SK-N-SH treated with all-trans-retinoic acid at 6 μM for 48 hours (cell line): ENCODE measurements around the gene ELOVL1.
"Not testable (repeated sequence)": the region's sequence is repeated elsewhere in the genome, so short reads cannot be mapped to it uniquely, and the experiment has no call there.

ENCODE experiments used
- ATAC-seq: fragments of 200-7000 bp; cut with Tn5 transposase; 3 replicates; pipeline ENCODE4 v1.9.1; 2020; ENCODE audit warnings: mild to moderate bottlenecking, moderate library complexity
- ARNTL ChIP-seq: fragments of 450-650 bp; formaldehyde crosslinking; IDR thresholded peaks from 2 replicates; pipeline ENCODE4 v1.5.0; 2020; ENCODE audit warnings: low read depth, mild to moderate bottlenecking, moderate library complexity, borderline replicate concordance
- BACH2 ChIP-seq: fragments of 250-450 bp; sonication (Bioruptor Pico); IDR thresholded peaks from 2 replicates; pipeline ENCODE4 v1.9.0; 2021; ENCODE audit warnings: mild to moderate bottlenecking, borderline replicate concordance
- CSDC2 ChIP-seq: fragments of 250-450 bp; sonication (Bioruptor Pico); IDR thresholded peaks from 2 replicates; pipeline ENCODE4 v1.5.0; 2020; ENCODE audit warnings: mild to moderate bottlenecking, moderate library complexity
- ESRRG ChIP-seq: fragments of 250-450 bp; sonication (Bioruptor Pico); IDR thresholded peaks from 2 replicates; pipeline ENCODE4 v1.6.1; 2021; ENCODE audit warnings: mild to moderate bottlenecking
- GLIS3 ChIP-seq: fragments of 250-450 bp; sonication (Bioruptor Pico); IDR thresholded peaks from 2 replicates; pipeline ENCODE4 v1.5.0; 2020; ENCODE audit warnings: mild to moderate bottlenecking, moderate library complexity
- ISL1 ChIP-seq: fragments of 250-450 bp; sonication (Bioruptor Pico); IDR thresholded peaks from 2 replicates; pipeline ENCODE4 v2.1.2; 2022; ENCODE audit warnings: mild to moderate bottlenecking, moderate library complexity
- OSR1 ChIP-seq: fragments of 250-450 bp; sonication (Bioruptor Pico); IDR thresholded peaks from 2 replicates; pipeline ENCODE4 v1.8.0; 2022; ENCODE audit warnings: moderate library complexity, mild to moderate bottlenecking, inconsistent platforms
- PPARA ChIP-seq: fragments of 250-450 bp; sonication (Bioruptor Pico); IDR thresholded peaks from 2 replicates; pipeline ENCODE4 v1.5.0; 2020; ENCODE audit warnings: mild to moderate bottlenecking, borderline replicate concordance
- RARB ChIP-seq: fragments of 250-450 bp; sonication (Bioruptor Pico); IDR thresholded peaks from 2 replicates; pipeline ENCODE4 v1.8.0; 2021; ENCODE audit warnings: mild to moderate bottlenecking, moderate library complexity
- SNAI2 ChIP-seq: fragments of 250-450 bp; sonication (Bioruptor Pico); IDR thresholded peaks from 2 replicates; pipeline ENCODE4 v1.5.0; 2020; ENCODE audit warnings: mild to moderate bottlenecking, moderate library complexity
- TCF4 ChIP-seq: fragments of 250-450 bp; sonication (Bioruptor Pico); IDR thresholded peaks from 2 replicates; pipeline ENCODE4 v1.8.0; 2021; ENCODE audit warnings: mild to moderate bottlenecking, moderate library complexity, borderline replicate concordance
- TOX ChIP-seq: fragments of 250-450 bp; sonication (Bioruptor Pico); IDR thresholded peaks from 2 replicates; pipeline ENCODE4 v1.8.0; 2021; ENCODE audit warnings: mild to moderate bottlenecking, moderate library complexity, borderline replicate concordance
- ZC3H10 ChIP-seq: fragments of 250-450 bp; sonication (Bioruptor Pico); IDR thresholded peaks from 2 replicates; pipeline ENCODE4 v1.5.1; 2021; ENCODE audit warnings: mild to moderate bottlenecking, moderate library complexity
- ZFP3 ChIP-seq: fragments of 250-450 bp; sonication (Bioruptor Pico); IDR thresholded peaks from 2 replicates; pipeline ENCODE4 v1.5.0; 2020; ENCODE audit warnings: mild to moderate bottlenecking, moderate library complexity
- ZNF565 ChIP-seq: fragments of 450-650 bp; formaldehyde crosslinking; conservative IDR thresholded peaks from 2 replicates; pipeline ENCODE4 v1.5.0; 2020; ENCODE audit warnings: low read depth, mild to moderate bottlenecking, moderate library complexity
- ZNF70 ChIP-seq: fragments of 450-650 bp; formaldehyde crosslinking; IDR thresholded peaks from 2 replicates; pipeline ENCODE4 v1.5.0; 2020; ENCODE audit warnings: mild to moderate bottlenecking, moderate library complexity
- TF ChIP-seq, protein P1 (sequence below): fragments of 250-450 bp; sonication (Bioruptor Pico); IDR thresholded peaks from 2 replicates; pipeline ENCODE4 v1.8.0; 2020; ENCODE audit warnings: mild to moderate bottlenecking, moderate library complexity, borderline replicate concordance
- TF ChIP-seq, protein P2 (sequence below): fragments of 250-450 bp; sonication (Bioruptor Pico); IDR thresholded peaks from 2 replicates; pipeline ENCODE4 v1.5.1; 2020; ENCODE audit warnings: low read depth, mild to moderate bottlenecking, moderate library complexity
- TF ChIP-seq, protein P3 (sequence below): fragments of 250-450 bp; sonication (Bioruptor Pico); IDR thresholded peaks from 2 replicates; pipeline ENCODE4 v1.8.0; 2021; ENCODE audit warnings: low read depth, mild to moderate bottlenecking, moderate library complexity, borderline replicate concordance
- TF ChIP-seq, protein P4 (sequence below): fragments of 250-450 bp; sonication (Bioruptor Pico); IDR thresholded peaks from 2 replicates; pipeline ENCODE4 v1.5.0; 2020; ENCODE audit warnings: mild to moderate bottlenecking, moderate library complexity
- TF ChIP-seq, protein P5 (sequence below): fragments of 250-450 bp; sonication (Bioruptor Pico); IDR thresholded peaks from 2 replicates; pipeline ENCODE4 v1.5.1; 2021; ENCODE audit warnings: mild to moderate bottlenecking, moderate library complexity

The ELOVL1 gene

DNA sequence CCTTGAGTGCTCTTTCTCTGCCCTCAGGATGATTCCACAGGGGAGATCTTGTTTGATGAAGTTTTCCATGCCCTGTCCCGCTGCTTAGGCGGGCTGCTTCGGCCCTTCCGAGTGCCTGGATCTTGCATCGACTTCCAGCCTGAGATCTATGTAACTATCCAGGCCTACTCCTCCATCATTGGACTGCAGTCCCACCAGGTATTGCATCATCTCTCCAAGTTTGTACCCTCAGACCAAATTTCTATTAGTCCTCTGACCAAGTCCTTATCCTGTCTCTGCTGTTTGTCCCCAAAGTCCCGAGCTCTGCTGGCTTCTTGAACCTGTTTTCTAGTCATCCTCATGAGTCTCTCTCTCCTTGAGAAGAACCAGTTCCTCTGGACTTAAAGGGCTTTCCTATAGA, 36.5 kb upstream of the ELOVL1 start (continued):
- TF ChIP-seq, protein P1, sequence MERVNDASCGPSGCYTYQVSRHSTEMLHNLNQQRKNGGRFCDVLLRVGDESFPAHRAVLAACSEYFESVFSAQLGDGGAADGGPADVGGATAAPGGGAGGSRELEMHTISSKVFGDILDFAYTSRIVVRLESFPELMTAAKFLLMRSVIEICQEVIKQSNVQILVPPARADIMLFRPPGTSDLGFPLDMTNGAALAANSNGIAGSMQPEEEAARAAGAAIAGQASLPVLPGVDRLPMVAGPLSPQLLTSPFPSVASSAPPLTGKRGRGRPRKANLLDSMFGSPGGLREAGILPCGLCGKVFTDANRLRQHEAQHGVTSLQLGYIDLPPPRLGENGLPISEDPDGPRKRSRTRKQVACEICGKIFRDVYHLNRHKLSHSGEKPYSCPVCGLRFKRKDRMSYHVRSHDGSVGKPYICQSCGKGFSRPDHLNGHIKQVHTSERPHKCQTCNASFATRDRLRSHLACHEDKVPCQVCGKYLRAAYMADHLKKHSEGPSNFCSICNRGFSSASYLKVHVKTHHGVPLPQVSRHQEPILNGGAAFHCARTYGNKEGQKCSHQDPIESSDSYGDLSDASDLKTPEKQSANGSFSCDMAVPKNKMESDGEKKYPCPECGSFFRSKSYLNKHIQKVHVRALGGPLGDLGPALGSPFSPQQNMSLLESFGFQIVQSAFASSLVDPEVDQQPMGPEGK, result no peak

DNA sequence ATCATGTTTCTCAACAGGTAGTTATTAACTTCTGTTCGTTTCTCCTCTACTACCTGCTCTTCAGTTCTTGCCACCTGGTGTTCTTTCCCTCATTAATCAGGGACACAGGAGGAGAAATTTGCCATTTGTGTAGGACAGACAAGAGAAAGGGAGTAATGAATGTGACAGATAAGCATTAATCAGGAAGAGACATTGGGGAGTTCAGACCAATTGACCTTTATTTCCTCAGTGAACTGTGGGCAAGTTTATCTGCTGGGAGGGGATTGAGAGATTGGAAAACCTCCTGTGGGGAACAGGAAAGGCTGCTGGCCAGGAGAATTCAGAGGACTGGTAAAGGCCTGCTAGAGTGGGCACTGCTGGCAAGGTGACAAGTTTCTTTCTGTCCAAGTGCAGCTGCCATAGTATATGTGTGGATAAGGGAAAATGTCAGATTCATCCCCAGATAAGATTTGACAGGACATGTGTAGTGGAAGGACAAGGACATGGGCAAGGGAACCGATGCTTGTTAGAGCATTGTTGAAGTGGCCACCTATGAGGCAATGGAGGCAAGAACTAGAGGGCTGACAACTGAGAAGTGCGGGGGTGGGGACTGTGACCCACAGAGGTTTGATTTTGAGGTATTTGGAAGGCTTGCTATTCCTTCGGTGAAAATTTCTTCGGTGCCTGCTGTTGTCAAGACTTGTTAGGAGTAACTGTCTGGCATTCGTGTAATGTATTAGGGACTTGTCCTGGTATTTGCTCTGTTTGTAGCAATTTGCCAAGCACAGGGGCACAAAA, 34.5 kb upstream of the ELOVL1 start:
- no peak for ATAC-seq
- TF ChIP-seq ESRRG (CRISPR knock-in tag) (no peak), GLIS3 (CRISPR knock-in tag) (no peak), ZFP3 (CRISPR knock-in tag) (no peak), ZC3H10 (CRISPR knock-in tag) (no peak), BACH2 (CRISPR knock-in tag) (no peak), OSR1 (no peak), ARNTL (CRISPR knock-in tag) (no peak), ISL1 (CRISPR knock-in tag) (no peak), PPARA (no peak), ZNF70 (CRISPR knock-in tag) (no peak), ZNF565 (CRISPR knock-in tag) (no peak), CSDC2 (CRISPR knock-in tag) (no peak)
- TF ChIP-seq, protein P1, result no peak
- TF ChIP-seq, protein P2, sequence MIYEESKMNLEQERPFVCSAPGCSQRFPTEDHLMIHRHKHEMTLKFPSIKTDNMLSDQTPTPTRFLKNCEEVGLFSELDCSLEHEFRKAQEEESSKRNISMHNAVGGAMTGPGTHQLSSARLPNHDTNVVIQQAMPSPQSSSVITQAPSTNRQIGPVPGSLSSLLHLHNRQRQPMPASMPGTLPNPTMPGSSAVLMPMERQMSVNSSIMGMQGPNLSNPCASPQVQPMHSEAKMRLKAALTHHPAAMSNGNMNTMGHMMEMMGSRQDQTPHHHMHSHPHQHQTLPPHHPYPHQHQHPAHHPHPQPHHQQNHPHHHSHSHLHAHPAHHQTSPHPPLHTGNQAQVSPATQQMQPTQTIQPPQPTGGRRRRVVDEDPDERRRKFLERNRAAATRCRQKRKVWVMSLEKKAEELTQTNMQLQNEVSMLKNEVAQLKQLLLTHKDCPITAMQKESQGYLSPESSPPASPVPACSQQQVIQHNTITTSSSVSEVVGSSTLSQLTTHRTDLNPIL (CRISPR knock-in tag), result no peak
- TF ChIP-seq, all 23 proteins: peak for 0

DNA sequence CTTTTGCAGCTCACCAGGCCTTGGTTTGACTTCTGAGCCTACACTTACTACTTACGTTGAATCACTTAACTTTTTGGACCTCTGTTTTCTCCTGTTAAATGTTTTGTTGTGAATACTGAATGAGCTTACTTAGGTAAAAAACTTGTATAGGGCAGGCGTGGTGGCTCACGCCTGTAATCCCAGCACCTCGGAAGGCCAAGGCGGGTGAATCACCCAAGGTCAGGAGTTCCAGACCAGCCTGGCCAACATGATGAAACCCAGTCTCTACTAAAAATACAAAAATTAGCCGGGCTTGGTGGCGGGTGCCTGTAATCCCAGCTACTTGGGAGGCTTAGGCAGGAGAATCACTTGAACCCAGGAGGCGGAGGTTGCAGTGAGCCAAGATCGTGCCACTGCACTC, 32.6 kb upstream of the ELOVL1 start:
- ATAC-seq, result not testable (repeated sequence)

DNA sequence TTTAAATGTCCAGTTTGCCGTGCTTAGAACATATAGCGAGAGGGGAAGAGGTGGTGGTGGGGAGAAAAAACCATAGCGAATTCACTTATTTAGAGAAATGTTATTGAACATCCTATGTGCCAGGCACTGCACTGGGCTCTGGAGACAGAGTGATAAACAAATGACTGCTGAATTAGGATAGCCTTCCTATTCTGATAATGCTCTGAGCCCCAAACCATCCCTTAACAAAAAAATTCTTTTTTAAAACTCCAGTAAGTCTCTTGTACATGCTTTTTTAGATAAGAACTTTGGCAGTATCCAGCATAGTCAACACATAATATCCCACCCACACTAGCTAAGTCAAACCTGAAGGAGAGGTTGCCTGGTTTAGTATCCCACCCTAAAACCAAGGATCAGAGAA, 30.4 kb upstream of the ELOVL1 start:
- ATAC-seq, result no peak
- TF ChIP-seq, protein P1, result no peak
- TF ChIP-seq ISL1 (CRISPR knock-in tag) (no peak), BACH2 (CRISPR knock-in tag) (no peak), ZNF70 (CRISPR knock-in tag) (no peak), RARB (CRISPR knock-in tag) (no peak), ZC3H10 (CRISPR knock-in tag) (no peak), SNAI2 (CRISPR knock-in tag) (no peak), ZNF565 (CRISPR knock-in tag) (no peak), GLIS3 (CRISPR knock-in tag) (no peak), TCF4 (CRISPR knock-in tag) (no peak), TOX (CRISPR knock-in tag) (no peak)
- TF ChIP-seq, protein P3, sequence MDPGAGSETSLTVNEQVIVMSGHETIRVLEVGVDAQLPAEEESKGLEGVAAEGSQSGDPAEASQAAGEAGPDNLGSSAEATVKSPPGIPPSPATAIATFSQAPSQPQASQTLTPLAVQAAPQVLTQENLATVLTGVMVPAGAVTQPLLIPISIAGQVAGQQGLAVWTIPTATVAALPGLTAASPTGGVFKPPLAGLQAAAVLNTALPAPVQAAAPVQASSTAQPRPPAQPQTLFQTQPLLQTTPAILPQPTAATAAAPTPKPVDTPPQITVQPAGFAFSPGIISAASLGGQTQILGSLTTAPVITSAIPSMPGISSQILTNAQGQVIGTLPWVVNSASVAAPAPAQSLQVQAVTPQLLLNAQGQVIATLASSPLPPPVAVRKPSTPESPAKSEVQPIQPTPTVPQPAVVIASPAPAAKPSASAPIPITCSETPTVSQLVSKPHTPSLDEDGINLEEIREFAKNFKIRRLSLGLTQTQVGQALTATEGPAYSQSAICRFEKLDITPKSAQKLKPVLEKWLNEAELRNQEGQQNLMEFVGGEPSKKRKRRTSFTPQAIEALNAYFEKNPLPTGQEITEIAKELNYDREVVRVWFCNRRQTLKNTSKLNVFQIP (CRISPR knock-in tag), result no peak
- TF ChIP-seq, protein P4, sequence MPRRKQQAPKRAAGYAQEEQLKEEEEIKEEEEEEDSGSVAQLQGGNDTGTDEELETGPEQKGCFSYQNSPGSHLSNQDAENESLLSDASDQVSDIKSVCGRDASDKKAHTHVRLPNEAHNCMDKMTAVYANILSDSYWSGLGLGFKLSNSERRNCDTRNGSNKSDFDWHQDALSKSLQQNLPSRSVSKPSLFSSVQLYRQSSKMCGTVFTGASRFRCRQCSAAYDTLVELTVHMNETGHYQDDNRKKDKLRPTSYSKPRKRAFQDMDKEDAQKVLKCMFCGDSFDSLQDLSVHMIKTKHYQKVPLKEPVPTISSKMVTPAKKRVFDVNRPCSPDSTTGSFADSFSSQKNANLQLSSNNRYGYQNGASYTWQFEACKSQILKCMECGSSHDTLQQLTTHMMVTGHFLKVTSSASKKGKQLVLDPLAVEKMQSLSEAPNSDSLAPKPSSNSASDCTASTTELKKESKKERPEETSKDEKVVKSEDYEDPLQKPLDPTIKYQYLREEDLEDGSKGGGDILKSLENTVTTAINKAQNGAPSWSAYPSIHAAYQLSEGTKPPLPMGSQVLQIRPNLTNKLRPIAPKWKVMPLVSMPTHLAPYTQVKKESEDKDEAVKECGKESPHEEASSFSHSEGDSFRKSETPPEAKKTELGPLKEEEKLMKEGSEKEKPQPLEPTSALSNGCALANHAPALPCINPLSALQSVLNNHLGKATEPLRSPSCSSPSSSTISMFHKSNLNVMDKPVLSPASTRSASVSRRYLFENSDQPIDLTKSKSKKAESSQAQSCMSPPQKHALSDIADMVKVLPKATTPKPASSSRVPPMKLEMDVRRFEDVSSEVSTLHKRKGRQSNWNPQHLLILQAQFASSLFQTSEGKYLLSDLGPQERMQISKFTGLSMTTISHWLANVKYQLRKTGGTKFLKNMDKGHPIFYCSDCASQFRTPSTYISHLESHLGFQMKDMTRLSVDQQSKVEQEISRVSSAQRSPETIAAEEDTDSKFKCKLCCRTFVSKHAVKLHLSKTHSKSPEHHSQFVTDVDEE (CRISPR knock-in tag), result no peak
- TF ChIP-seq, protein P2 (CRISPR knock-in tag), result no peak
- TF ChIP-seq, protein P5, sequence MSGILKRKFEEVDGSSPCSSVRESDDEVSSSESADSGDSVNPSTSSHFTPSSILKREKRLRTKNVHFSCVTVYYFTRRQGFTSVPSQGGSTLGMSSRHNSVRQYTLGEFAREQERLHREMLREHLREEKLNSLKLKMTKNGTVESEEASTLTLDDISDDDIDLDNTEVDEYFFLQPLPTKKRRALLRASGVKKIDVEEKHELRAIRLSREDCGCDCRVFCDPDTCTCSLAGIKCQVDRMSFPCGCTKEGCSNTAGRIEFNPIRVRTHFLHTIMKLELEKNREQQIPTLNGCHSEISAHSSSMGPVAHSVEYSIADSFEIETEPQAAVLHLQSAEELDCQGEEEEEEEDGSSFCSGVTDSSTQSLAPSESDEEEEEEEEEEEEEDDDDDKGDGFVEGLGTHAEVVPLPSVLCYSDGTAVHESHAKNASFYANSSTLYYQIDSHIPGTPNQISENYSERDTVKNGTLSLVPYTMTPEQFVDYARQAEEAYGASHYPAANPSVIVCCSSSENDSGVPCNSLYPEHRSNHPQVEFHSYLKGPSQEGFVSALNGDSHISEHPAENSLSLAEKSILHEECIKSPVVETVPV (CRISPR knock-in tag), result no peak
